GM12873 (cell line): ENCODE measurements around the gene ZCCHC17.

Source experiments
- TF ChIP-seq, protein P1 (sequence below): IDR thresholded peaks from 2 replicates; pipeline ENCODE4 v1.5.1; 2012; ENCODE audit warnings: low read depth, mild to moderate bottlenecking, moderate library complexity, low read length, control low read depth; ENCODE audit not compliant: insufficient read depth; ENCODE audit errors: missing control alignments

ZCCHC17 gene

DNA sequence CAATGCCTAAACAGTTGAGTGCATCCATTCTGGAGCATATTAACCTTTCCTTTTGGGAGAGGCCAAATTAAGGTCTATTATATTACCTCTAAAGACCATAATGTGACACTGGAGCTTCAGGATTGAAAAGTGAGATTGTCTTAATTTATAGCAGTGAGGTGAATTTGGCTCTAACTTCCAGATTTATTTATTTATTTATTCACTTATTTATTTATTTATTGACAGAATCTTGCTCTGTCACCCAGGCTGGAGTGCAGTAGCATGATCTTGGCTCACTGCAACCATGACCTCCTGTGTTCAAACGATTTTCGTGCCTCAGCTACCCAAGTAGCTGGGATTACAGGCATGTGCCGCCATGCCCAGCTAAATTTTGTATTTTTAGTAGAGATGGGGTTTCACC, 19.1 kb downstream of the ZCCHC17 start:
- TF ChIP-seq, protein P1, sequence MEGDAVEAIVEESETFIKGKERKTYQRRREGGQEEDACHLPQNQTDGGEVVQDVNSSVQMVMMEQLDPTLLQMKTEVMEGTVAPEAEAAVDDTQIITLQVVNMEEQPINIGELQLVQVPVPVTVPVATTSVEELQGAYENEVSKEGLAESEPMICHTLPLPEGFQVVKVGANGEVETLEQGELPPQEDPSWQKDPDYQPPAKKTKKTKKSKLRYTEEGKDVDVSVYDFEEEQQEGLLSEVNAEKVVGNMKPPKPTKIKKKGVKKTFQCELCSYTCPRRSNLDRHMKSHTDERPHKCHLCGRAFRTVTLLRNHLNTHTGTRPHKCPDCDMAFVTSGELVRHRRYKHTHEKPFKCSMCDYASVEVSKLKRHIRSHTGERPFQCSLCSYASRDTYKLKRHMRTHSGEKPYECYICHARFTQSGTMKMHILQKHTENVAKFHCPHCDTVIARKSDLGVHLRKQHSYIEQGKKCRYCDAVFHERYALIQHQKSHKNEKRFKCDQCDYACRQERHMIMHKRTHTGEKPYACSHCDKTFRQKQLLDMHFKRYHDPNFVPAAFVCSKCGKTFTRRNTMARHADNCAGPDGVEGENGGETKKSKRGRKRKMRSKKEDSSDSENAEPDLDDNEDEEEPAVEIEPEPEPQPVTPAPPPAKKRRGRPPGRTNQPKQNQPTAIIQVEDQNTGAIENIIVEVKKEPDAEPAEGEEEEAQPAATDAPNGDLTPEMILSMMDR: no peak

DNA sequence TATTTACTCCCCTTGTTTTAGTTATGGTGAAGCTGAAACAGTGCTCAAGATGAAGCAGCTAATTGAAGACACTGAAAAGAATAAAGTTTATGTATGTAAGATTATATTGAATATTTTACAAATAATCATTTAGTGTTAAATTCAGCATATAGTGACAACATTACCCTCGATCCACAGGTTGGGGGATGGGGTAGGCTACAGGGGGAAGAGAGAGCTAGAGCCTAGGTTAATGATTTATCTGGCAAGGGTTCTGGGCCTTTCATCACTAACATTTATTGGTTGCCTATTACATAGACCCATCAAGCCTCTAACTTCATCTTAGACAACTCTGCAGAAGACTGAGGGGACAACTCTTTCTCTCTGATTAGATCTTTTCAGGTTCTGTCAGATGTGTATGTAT, 21.3 kb downstream of the ZCCHC17 start:
- TF ChIP-seq, protein P1: no peak

DNA sequence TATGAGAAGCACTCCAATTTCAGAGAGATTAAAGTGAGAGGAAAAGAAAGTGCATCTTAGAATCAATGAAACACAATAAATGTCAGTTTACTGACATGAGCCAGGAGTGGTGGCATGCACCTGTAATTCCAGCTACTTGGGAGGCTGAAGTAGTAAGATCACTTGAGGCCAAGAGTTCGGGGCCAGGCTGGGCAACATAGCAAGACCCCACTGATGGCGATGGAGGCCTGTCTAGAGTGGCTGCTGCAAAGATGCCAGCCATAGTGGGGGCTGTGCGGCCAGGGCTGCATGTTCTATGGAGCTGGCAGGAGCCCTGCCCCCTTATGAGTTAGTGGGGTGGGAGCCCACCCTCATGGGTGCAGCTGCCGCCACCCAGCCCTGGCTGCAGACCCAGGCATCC, 27.3 kb downstream of the ZCCHC17 start:
- TF ChIP-seq, protein P1: no peak

DNA sequence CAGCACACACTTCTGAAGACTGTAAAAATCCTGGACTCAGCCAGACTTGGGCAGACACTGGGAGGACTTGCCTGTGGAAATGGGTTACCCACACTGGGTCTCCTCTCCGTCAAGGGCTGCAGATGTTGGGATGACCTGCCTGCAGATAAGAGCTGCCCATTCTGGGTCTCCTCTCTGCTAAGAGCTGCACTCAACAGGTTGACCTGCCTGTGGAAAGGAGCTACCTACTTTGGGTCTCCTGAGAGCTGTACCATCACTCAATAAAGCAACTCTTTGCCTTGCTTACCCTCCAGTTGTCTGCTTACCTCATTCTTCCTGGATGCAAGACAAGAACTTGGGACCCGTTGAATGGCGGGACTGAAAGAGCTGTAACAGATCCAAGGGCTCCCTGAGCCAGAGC, 28.2 kb downstream of the ZCCHC17 start:
- TF ChIP-seq, protein P1: no peak

DNA sequence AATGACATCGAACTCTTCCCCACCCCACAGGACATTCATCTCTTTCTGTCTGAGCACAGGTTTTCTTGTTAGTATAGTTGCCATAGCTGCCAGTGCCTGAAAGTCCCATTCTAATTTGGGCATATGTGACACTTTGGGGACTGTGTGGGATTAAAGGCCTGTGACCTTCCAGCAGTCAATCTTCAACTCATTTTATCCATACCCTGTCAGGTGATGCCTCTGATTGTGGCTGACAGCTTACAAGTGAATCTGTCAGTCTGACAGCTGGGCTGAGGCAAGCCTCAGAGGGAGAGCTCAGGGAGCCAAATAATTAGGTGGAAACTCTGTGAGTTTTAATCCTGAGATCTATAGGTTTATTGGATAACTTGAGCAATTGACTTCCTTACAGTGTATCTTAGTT, 29.6 kb downstream of the ZCCHC17 start:
- TF ChIP-seq, protein P1: no peak

DNA sequence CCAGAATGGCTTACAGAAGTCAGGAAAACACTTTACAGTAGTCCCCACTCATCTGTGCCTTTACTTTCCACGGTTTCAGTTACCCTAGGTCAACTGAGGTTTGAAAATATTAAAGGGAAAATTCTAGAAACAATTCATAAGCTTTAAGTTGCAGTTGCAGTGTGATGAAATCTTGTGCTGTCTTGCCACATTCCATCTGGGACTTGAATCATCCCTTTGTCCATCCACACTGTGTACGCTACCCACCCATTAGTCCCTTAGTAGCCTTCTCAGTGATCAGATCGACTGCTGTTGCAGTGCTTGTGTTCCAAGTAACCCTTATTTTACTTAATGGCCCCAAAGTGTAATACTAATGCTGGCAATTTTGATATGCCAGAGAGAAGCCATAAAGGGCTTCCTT, 30.5 kb downstream of the ZCCHC17 start:
- TF ChIP-seq, protein P1: no peak

DNA sequence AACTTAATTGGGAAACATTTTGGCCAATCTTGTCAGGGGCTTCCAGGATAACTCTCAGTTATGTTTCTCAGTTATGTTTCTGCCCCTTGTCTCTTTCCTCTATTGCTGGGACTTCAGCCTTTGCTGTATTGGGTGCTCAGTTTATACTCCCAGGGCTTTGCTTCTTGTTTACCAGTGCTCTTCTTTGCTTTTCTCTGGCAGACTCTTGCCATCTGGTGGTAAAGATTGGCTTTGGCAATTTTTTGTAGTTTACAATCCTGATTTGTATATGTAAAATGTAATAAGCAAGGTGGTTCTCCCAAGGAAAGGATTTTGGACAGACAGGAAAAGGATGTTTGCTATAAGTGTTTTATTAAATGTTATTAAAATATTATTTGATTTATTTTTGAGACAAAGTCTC, 38.2 kb downstream of the ZCCHC17 start:
- TF ChIP-seq, protein P1: peak; percentile 46
